Activated CD8-positive, alpha-beta memory T cell treated with anti-CD3 and anti-CD28 coated beads for 24 hours (primary cell): ENCODE measurements around the gene KRT73.
A peak's percentile ranks its signal among the peaks of the same experiment; 100 is the strongest.

Experiments
- DNase-seq: peaks from one replicate; pipeline ENCODE4 v3.0.0-alpha.2; 2020

KRT73 gene

GRCh38 chr12:52645120-52645761, 26.9 kb upstream of the KRT73 start:
- peak; percentile 60 for DNase-seq

- DNase-seq: no peak
These were observed 25.7 kb upstream of the KRT73 start for GRCh38 chr12:52644078-52644415.

- DNase-seq: peak; percentile 53
These were observed 25.1 kb upstream of the KRT73 start for GRCh38 chr12:52643233-52644077.

DNA sequence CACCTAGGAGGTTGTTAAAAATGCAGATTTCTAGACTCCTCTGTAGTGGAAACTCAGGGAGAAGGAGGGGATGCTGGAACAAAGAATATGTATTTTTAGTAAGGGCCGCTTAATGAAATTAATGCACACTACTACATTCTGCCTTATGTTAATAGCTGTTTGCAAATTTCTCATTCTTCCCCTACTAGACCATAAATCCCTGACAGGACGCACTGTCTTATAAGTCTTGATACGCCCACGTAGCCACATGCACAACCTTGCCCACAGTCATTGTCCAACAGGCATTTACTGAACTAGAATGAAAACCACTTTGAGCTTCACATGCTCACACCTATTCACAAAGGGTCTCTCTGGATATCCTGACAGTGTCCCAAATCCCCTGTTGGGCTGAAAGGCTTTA, 23.1 kb upstream of the KRT73 start:
- no peak for DNase-seq

DNA sequence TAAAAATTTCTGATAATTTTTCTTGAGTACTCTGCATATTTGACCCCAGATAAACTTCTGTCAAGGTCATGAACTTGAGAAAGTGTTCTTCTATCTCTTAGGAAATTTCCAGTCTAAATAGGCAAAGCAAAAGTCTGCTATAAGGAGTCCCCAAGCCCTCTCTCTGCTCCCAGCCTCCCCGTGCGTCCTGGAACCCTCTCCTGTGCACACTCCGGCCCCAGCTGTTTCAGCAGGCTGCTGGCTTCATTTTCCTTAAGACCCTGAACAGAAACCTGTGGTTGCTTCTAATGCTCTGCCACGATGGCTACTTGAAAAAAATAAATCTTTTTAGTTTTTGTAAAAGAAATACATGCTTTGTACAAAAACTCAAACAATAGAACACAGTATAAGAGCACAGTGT, 18.9 kb upstream of the KRT73 start:
- no peak for DNase-seq

DNA sequence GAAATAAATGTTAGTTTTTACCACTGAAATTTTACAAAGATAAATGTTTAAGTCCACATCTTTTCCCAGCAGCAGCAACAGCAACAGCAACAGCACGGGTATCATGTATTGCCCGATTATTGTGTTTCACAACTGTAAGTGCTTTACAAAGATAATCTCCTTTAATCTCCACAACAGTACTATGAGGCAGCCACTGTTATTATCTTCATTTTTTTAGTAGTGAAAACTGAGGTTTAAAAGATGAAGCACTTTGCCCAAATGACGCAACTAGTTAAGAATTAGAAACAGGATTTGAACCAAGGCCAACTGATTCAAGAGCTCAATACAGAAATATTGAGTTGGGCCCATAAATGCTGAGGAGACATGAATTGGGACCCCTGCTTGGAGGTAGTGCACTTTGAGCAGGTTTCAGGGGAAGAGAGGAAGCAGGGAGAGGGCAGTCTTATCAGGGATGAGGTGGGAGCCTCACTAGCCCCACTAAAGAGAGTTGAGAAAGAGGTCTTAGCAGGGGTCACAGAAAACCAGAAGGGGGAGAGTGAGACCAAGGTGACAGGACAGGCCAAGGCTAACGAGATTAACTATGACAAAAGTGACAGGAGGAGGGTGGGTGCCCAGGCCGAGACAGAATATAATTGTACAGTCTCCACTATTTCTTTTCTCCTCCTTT, 18.4 kb upstream of the KRT73 start:
- peak; percentile 24 for DNase-seq

DNA sequence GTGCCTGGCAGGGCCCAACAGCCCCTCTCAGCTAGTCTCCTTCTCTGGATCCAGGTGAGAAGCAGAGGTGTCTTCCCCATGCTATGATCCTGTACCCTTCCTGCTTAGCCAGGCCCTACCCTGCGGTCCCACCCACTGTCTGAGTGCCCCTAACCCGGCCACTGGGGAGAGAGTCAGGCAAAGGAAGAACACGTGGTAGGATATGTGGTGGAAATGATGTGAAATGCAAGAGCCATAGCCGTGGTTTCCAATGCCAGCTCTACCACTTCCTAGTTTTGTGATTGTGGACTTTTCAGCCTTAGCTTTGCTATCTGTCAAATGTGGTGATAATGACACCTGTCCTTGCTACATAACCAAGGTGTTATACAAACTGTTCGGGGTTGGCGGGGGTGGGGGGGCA, 17.8 kb upstream of the KRT73 start:
- DNase-seq: peak; percentile 49

DNA sequence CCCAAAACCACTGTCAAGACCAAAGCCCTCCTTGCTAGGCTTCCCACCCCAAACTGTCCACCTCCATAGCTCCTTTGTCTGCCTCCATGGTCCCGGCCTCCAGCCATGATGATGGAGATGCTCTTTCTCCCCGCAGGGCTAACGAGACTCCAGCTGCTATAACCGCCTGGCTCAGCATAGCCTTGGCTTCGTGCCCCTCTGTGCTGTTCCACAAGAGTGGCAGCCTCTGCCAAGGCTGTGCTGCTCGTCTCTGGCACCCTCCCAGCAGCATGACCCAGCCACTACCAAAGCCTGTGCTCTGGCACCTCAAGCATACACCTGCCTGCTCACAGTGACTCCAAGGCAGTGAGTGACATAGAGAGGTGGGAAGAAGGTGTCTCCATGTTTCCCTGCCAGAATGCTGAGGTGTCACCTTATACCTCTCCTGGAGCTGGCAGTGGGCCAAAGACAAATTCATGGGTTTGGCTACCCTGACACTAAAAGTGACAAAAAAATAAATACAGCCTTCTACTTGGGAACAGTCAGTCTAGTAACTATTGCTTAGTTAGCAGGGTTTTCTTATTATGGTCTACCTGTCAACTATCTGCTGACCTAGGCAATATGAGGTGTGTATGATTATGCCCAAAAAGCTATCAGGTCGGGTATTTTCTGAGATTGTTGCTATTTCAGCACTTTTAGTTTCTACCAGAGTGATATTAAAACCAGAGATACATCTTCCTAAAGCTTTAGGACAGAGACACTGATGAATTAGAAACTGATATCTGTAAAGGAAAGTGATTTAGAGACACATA, 16.1 kb upstream of the KRT73 start:
- peak; percentile 50 for DNase-seq

- DNase-seq: peak; percentile 57
These were observed 15.0 kb upstream of the KRT73 start for GRCh38 chr12:52633383-52633782.

- DNase-seq: no peak
These were observed 14.3 kb upstream of the KRT73 start for GRCh38 chr12:52632656-52633055.

GRCh38 chr12:52631676-52632459, 13.5 kb upstream of the KRT73 start:
- peak; percentile 52 for DNase-seq

DNA sequence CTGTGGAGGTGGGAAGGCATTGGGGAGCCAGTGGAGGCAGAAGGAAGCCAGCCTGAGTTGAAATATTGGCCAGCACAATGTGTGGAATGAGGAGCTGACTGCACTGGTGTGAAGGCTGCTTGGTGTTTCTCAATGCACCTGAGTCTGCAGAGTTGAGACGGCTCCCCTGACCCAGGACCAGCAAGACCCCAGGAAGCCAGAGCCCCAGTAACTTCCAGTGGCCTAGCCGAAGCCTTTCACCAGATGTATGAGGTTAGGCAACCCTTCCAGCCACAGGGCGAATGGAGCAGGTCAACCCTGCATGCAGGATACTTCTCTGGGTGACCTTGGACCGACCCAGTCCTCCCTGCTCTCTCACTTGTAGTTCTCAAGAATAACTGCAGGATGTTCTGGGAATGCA, 12.9 kb upstream of the KRT73 start:
- no peak for DNase-seq

DNA sequence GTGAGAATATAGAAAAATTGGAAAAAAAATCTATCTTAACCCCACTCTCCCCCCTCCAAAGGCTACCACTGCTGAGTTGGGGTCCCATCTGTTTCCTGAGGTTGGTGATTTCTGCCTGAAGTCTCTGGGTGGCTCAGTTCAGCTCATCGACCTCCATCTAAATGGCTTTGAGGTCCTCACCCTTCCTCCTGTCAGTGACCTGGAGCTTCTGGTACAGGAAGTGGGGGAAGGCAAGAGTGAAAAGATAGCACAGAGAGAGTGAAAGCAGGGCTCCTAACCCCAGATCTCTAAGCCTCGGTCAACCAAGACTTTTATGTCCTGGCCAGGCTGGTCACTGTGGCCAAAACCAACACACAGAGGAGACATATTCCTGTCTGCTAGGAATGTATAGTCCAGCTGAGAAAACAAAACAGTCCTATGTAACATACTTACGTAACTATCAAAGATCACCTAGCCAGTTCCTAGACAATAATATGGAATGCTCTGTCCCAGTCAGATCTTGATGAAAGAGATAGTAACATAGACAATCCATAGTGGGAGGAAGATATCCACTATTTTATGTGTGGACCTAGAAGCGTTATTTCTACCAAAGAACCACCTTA, 12.3 kb upstream of the KRT73 start:
- peak; percentile 54 for DNase-seq

GRCh38 chr12:52630008-52630500, 11.7 kb upstream of the KRT73 start:
- peak; percentile 47 for DNase-seq

DNA sequence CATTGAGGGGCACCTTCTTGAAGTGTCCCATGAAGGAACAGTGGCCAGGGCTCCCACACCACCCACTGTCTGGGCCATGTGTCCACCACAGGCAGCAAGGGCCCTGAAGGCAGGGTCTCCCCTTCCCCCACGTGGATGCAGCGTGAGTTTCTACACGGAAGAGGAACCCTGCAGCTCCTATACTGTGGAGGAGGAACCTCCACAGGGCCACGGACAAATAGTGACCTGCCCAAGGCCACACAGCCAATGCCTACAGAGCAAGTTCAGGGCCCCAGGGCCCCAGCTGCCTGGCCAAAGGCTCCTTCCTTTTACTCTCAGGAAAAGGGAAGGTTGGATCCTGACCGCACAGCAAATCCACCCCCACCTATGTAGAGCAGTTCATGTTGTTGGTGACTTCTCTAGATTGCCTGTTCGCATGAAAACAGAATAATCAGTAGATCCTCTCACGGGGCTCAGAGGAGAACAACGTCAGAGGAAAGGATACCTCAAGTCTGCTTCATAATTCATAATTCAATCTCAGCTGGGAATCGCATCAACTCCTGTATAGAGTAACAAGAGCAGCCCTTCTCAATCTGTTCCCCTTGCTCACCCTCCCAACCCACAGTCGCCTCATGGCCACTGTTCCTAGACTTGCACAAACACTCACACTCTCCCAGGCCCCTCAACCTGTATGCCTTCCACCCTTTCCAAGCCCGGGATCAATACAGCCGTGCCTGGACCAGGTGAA, 11.1 kb upstream of the KRT73 start:
- peak; percentile 51 for DNase-seq

- no peak for DNase-seq
These were observed 10.5 kb upstream of the KRT73 start for GRCh38 chr12:52628841-52629240.

GRCh38 chr12:52628111-52628507, 9.8 kb upstream of the KRT73 start:
- DNase-seq: peak; percentile 13

GRCh38 chr12:52627395-52628110, 9.2 kb upstream of the KRT73 start:
- peak; percentile 26 for DNase-seq

DNA sequence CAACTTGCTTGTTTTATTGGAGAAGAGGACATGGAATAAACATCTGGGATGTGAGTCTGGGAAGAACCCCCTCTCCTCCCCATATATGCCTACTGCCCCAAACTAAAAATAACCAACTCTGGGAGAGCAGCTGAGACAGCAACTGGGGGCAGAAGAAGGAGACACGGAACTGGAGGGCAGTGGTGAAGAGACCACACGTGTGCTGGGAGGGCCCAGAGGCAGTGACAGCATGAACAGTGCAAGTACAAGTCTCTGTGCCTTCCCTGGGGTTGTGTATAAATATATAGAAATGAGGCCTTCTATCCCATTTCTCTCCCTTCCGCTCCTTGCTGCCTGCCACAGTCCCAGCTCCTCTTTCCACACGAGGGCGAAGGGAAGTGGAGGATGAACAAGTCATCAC, 4.0 kb upstream of the KRT73 start:
- DNase-seq: peak; percentile 24

GRCh38 chr12:52618866-52619265, 507 bp upstream of the KRT73 start:
- DNase-seq: no peak
